Kidney capillary endothelial cell (primary cell): Measurements from ENCODE around the gene ATP8B3.

ENCODE experiments used
- DNase-seq: peaks from one replicate; pipeline ENCODE4 v3.0.0-alpha.2; 2018; ENCODE audit warnings: low spot score

Gene ATP8B3

GRCh38 chr19:1850809-1851653, 39.0 kb upstream of the ATP8B3 start:
- DNase-seq: no peak

GRCh38 chr19:1849886-1850398, 37.9 kb upstream of the ATP8B3 start:
- no peak for DNase-seq

- no peak for DNase-seq
These were observed 37.0 kb upstream of the ATP8B3 start for GRCh38 chr19:1849132-1849474.

GRCh38 chr19:1848399-1849131, 36.5 kb upstream of the ATP8B3 start, which contains the start of gene REXO1:
Gene REXO1, minus strand, starts transcription at chr19:1848483. Its CDS starts 125 bp downstream, at chr19:1848358.
- peak; percentile 91 for DNase-seq

GRCh38 chr19:1847684-1848398, 35.8 kb upstream of the ATP8B3 start:
- no peak for DNase-seq

DNA sequence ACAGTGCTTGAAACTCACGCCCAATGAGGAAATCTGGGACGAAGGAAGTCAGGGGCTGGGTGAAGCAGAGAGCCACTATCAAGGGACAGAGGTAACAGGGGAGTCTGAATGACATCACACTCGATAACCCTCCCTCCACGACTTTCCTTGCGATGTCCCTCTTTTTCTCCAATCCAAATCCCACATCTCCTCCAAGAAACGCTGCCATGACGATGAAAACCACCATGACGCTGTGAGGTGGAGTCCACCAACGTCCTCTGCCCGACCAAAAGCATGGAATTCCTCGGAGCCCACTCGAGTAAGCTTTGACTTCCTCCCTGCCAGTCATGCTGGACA, 35.2 kb upstream of the ATP8B3 start:
- DNase-seq: no peak

DNA sequence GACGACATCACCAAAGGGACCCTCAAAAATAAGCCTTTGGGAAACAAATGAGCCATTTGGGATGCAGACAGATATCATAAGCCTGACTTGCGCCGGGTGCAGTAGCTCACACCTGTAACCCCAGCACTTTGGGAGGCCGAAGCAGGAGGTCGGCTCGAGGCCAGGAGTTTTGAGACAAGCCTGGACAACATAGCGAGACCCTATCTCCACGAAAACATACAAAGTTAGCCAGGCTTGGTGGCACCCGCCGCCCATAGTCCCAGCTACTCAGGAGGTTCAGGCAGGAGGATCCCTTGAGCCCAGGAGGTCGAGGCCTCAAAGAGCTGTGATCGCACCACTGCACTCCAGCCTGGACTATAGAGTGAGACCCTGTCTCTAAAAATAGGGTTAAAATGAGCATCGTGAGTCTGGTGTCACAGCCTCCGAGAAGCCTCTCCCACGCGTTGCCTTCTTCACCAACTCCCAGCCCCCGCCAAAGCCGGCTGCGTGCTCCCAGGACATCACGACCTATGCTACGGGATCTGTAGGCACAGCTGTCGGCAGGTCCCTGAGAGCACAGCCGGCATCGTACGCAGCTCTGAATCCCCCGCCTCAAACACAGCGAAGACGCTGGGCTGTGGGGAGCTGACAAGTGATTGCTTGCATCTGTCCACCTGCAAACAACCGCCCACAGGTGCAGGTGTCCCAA, 34.6 kb upstream of the ATP8B3 start:
- DNase-seq: no peak

DNA sequence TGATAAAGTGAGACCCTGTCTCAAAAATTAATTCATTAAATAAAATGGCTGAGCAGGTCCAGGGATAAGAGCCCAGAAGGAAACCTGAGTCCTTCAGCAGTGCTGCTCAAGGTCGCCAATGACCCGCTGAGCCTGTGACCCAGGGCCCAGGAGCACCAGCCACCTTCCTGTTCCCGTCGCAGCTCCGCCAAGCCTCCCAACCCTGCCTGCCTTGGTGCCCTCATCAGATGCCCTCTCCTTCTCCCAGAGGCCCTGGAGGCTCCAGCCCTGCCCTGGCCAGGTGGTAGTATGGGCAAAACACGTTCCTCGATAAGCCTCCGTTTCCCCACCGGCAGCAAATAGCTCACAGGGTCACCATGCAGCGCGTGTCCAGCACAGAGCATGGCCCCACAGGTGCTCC, 33.6 kb upstream of the ATP8B3 start:
- no peak for DNase-seq

DNA sequence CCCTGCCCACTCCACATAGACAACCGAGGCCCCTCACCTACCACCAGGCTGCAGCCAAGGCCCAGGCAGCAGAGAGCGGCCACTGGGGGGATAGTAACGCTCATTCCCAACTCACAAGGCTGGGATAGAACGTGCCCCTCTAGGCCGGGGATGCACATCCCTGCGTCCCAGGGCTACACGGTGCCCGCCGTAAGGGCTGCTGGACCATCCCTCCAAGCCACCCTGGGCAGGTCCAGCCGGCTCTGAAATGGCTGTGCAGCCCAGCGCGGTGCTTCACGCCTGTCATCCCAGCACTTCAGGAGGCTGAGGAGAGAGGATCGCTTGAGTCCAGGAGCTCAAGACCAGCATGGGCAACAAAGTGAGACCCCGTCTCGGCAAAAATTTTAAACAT, 33.0 kb upstream of the ATP8B3 start:
- DNase-seq: no peak

DNA sequence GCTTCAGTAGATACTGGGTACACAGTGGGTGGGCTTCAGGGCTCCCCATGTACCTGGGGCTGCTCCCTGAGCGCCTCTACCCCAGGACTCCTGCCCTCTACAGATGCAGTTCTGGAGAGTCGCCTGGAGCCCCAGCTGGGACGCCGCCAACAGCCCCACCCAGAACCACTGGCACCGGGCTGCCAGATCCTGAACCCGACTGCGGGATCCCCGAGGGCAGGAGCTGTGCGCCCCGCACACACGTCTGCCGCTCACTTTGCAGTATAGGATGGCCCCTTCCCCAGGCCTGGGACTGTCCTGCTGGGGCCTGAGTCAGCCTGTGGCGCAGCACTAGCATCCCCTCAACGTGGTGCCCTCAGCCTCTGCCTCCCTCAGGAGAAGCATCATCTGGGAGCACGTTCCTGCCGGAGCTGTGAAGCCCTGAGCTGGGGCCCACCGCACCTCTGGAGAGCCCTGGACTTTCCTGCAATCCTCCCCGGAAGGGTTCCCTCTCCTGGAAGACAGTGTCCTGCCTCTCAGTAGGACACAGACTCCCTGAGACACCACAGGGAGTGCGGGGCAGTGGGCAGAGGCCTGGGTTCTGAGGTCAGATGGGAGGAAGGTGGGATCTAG, 32.5 kb upstream of the ATP8B3 start:
- DNase-seq: no peak

- no peak for DNase-seq
These were observed 31.7 kb upstream of the ATP8B3 start for GRCh38 chr19:1843646-1844394.

DNA sequence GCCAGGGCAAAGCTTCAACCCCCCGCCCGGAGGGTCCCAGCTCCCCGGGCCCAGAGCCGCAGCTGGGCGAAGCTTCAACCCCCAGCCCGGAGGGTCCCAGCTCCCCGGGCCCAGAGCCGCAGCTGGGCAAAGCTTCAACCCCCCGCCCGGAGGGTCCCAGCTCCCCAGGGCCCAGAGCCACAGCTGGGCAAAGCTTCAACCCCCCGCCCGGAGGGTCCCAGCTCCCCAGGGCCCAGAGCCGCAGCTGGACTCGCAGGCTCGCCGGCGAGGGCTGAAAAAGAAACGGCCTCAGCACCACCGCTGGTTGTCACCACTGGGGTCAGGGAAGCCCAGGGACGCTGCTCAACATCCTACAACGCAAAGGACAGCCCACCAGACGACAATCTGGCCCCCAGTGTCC, 31.0 kb upstream of the ATP8B3 start:
- DNase-seq: no peak

DNA sequence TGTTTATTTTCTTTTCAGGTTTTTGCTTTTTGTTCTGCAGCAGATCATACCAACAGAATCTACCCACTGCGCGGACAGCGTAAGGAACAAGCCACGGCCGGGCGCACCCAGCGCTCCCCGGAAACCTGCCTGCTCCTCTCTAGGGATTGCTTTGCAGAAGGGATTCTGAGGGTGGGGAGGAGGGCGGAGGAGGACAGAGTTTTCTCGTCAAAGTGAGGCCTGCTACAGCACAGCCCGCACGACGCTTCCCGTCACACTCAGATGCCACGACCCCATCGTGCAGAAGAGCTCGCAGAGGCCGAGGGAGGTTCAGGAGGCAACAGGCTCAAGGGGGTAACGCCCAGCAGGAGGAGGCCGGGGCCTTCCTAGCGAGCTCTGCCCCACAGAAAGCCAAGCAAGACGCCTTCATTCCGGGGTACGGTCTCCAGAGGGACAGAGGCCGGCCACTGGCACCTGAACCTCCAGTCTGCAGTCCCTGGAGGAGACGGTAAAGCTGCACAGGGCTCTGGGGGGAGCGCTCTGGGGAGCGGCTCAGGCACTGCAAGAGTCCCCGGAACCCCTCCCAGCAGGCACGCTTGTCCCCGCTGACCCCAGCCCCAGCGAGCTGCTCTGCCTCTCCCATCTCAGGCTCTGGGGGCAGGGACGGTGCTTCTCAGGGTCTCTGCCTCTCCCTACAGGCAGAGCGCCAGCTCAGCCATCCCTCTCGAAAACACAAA, 29.3 kb upstream of the ATP8B3 start:
- no peak for DNase-seq

DNA sequence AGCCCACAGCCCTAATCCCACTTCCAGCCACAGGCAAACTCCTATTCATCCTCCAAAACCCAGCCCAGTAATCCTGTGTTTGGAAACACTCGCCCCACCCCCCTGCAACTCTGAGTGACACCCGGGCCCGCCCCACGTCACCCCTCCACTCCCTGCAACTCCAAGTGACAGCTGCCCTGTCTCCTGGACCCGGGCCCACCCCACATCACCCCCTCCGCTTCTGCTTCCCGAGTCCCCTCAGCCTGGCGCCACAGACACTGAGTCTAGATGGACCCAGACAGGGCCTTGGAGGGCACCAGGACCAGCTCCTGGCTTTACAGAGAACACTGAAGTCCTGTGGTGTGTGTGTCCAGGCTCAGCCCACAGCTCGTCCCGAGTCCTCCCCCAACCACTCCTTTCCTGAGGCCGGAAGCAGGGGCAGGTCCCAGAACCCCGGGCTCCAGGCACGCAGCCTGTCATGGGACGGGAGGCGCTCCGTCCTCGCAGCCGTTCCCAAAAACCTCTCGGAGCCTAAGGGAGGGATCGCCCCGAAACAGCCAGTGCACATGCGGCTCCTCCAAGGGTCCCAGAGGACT, 28.6 kb upstream of the ATP8B3 start:
- DNase-seq: no peak

- no peak for DNase-seq
These were observed 27.8 kb upstream of the ATP8B3 start for GRCh38 chr19:1839658-1840540.

- no peak for DNase-seq
These were observed 25.6 kb upstream of the ATP8B3 start for GRCh38 chr19:1837625-1838105.

- no peak for DNase-seq
These were observed 25.1 kb upstream of the ATP8B3 start for GRCh38 chr19:1837222-1837565.

GRCh38 chr19:1836458-1837221, 24.6 kb upstream of the ATP8B3 start:
- DNase-seq: no peak
